Activated CD4-positive, alpha-beta T cell treated with anti-CD3 and anti-CD28 coated beads, Interleukin-2, amount 10 ng/mL, durations not matched to agents 24 days and 14 days (primary cell): Measurements from ENCODE around the gene TEX264. TPM values are rescaled to one million over a fixed set of nuclear protein-coding genes. Genes with fewer than 3 reads are reported as not detected.
A peak's percentile ranks its signal among the peaks of the same experiment; 100 is the strongest.

Source experiments
- DNase-seq: peaks from one replicate; pipeline ENCODE4 v3.0.0; 2022
- H3K27ac Mint-ChIP-seq: one replicate; pipeline ENCODE4 v1.8.0; 2022; ENCODE audit warnings: mild to moderate bottlenecking, mixed read lengths
- H3K27me3 Mint-ChIP-seq: one replicate; pipeline ENCODE4 v1.8.0; 2022; ENCODE audit warnings: mixed read lengths
- H3K36me3 Mint-ChIP-seq: one replicate; pipeline ENCODE4 v1.8.0; 2022; ENCODE audit warnings: low read depth, mild to moderate bottlenecking, mixed read lengths
- H3K4me1 Mint-ChIP-seq: one replicate; pipeline ENCODE4 v1.8.0; 2021; ENCODE audit warnings: mixed read lengths
- H3K4me3 Mint-ChIP-seq: one replicate; pipeline ENCODE4 v1.8.0; 2022; ENCODE audit warnings: mild to moderate bottlenecking, moderate library complexity, mixed read lengths
- H3K9me3 Mint-ChIP-seq: one replicate; pipeline ENCODE4 v1.8.0; 2021; ENCODE audit warnings: mixed read lengths
- intact Hi-C: fragments of 100-400 bp; cut with micrococcal nuclease; formaldehyde crosslinking; loops from one replicate; pipeline ENCODE4 v1.15.1; 2023
- total RNA-seq: library from RNA; stranded (reverse); gene quantifications from 2 replicates; pipeline ENCODE4 v1.2.3, GENCODE V29; 2022

The TEX264 gene
- total RNA-seq, 1 donor from 2014 or later, result 47.0 TPM

- DNase-seq, result no peak
- Mint-ChIP-seq H3K9me3 (no peaks in the 10 kb centered on the region), H3K4me3 (no peak overlapping the region), H3K4me1 (peaks cover 10% of the 10 kb centered on the region), H3K27ac (no peak overlapping the region), H3K27me3 (peaks cover 11% of the 10 kb centered on the region), H3K36me3 (peaks cover 15% of the 10 kb centered on the region)
- intact Hi-C loops, result no loop called here
Observed at GRCh38 chr3:51708216-51708845, 37.3 kb downstream of the TEX264 start.

- no peak overlapping the region for H3K4me3 Mint-ChIP-seq
- peaks cover 11% of the 10 kb centered on the region for H3K27me3 Mint-ChIP-seq
- intact Hi-C loops, result no loop called here
- peaks cover 10% of the 10 kb centered on the region for H3K4me1 Mint-ChIP-seq
- H3K9me3 Mint-ChIP-seq, result no peaks in the 10 kb centered on the region
- DNase-seq, result no peak
- H3K36me3 Mint-ChIP-seq, result peaks cover 14% of the 10 kb centered on the region
- H3K27ac Mint-ChIP-seq, result peak overlapping the region; percentile 25
Observed at GRCh38 chr3:51709004-51709420, 38.0 kb downstream of the TEX264 start.

- peak overlapping the region; percentile 93 for H3K27ac Mint-ChIP-seq
- H3K27me3 Mint-ChIP-seq, result peaks cover 11% of the 10 kb centered on the region
- H3K4me3 Mint-ChIP-seq, result peak overlapping the region; percentile 39
- H3K4me1 Mint-ChIP-seq, result peaks cover 15% of the 10 kb centered on the region
- DNase-seq, result no peak
- intact Hi-C loops, result no loop called here
- H3K9me3 Mint-ChIP-seq, result no peaks in the 10 kb centered on the region
- H3K36me3 Mint-ChIP-seq, result peaks cover 10% of the 10 kb centered on the region
Observed at GRCh38 chr3:51709675-51710074, 38.6 kb downstream of the TEX264 start.

GRCh38 chr3:51710631-51711351, 39.7 kb downstream of the TEX264 start:
- H3K9me3 Mint-ChIP-seq, result no peaks in the 10 kb centered on the region
- DNase-seq, result no peak
- intact Hi-C loops, result no loop called here
- H3K27me3 Mint-ChIP-seq, result peaks cover 11% of the 10 kb centered on the region
- H3K4me3 Mint-ChIP-seq, result no peak overlapping the region
- H3K27ac Mint-ChIP-seq, result no peak overlapping the region
- peaks cover 15% of the 10 kb centered on the region for H3K4me1 Mint-ChIP-seq
- H3K36me3 Mint-ChIP-seq, result peaks cover 8% of the 10 kb centered on the region

- Mint-ChIP-seq H3K4me1 (peaks cover 12% of the 10 kb centered on the region), H3K27me3 (peaks cover 11% of the 10 kb centered on the region), H3K4me3 (no peak overlapping the region), H3K27ac (no peak overlapping the region), H3K36me3 (peaks cover 6% of the 10 kb centered on the region), H3K9me3 (no peaks in the 10 kb centered on the region)
- DNase-seq, result no peak
- intact Hi-C loops, result no loop called here
Observed at GRCh38 chr3:51711352-51712037, 40.4 kb downstream of the TEX264 start.

GRCh38 chr3:51712038-51712420, 41.0 kb downstream of the TEX264 start:
- peaks cover 12% of the 10 kb centered on the region for H3K4me1 Mint-ChIP-seq
- H3K27ac Mint-ChIP-seq, result no peak overlapping the region
- H3K9me3 Mint-ChIP-seq, result no peaks in the 10 kb centered on the region
- DNase-seq, result no peak
- intact Hi-C loops, result no loop called here
- H3K27me3 Mint-ChIP-seq, result peaks cover 11% of the 10 kb centered on the region
- H3K36me3 Mint-ChIP-seq, result peaks cover 6% of the 10 kb centered on the region
- no peak overlapping the region for H3K4me3 Mint-ChIP-seq

- no peak for DNase-seq
- Mint-ChIP-seq H3K4me1 (peaks cover 10% of the 10 kb centered on the region), H3K36me3 (peaks cover 4% of the 10 kb centered on the region), H3K27ac (no peak overlapping the region), H3K27me3 (peaks cover 8% of the 10 kb centered on the region), H3K4me3 (no peak overlapping the region), H3K9me3 (no peaks in the 10 kb centered on the region)
- intact Hi-C loops, result no loop called here
Observed at GRCh38 chr3:51712511-51712931, 41.5 kb downstream of the TEX264 start.

GRCh38 chr3:51712963-51713362, 41.9 kb downstream of the TEX264 start:
- DNase-seq, result no peak
- intact Hi-C loops, result no loop called here
- H3K9me3 Mint-ChIP-seq, result no peaks in the 10 kb centered on the region

GRCh38 chr3:51715231-51715976, 44.4 kb downstream of the TEX264 start:
- no peaks in the 10 kb centered on the region for H3K27me3 Mint-ChIP-seq
- intact Hi-C loops, result no loop called here
- no peaks in the 10 kb centered on the region for H3K9me3 Mint-ChIP-seq
- no peak for DNase-seq
- H3K36me3 Mint-ChIP-seq, result no peaks in the 10 kb centered on the region
- H3K27ac Mint-ChIP-seq, result no peak overlapping the region
- peaks cover 14% of the 10 kb centered on the region for H3K4me1 Mint-ChIP-seq
- no peak overlapping the region for H3K4me3 Mint-ChIP-seq

More at GRCh38 chr3:51712963-51713362, 41.9 kb downstream of the TEX264 start:
- H3K27me3 Mint-ChIP-seq, result peaks cover 3% of the 10 kb centered on the region
- H3K4me1 Mint-ChIP-seq, result peaks cover 8% of the 10 kb centered on the region
- H3K4me3 Mint-ChIP-seq, result no peak overlapping the region
- peaks cover 4% of the 10 kb centered on the region for H3K36me3 Mint-ChIP-seq
- H3K27ac Mint-ChIP-seq, result no peak overlapping the region

- no peak for DNase-seq
- intact Hi-C loops, result no loop called here
- H3K4me3 Mint-ChIP-seq, result no peak overlapping the region
- no peaks in the 10 kb centered on the region for H3K27me3 Mint-ChIP-seq
- no peaks in the 10 kb centered on the region for H3K9me3 Mint-ChIP-seq
- no peak overlapping the region for H3K27ac Mint-ChIP-seq
- peaks cover 19% of the 10 kb centered on the region for H3K4me1 Mint-ChIP-seq
- no peaks in the 10 kb centered on the region for H3K36me3 Mint-ChIP-seq
Observed at GRCh38 chr3:51715977-51716294, 44.9 kb downstream of the TEX264 start.

GRCh38 chr3:51716805-51717204, 45.8 kb downstream of the TEX264 start:
- no peaks in the 10 kb centered on the region for H3K9me3 Mint-ChIP-seq
- intact Hi-C loops, result no loop called here
- no peak overlapping the region for H3K27ac Mint-ChIP-seq
- DNase-seq, result no peak
- H3K4me3 Mint-ChIP-seq, result no peak overlapping the region
- no peaks in the 10 kb centered on the region for H3K36me3 Mint-ChIP-seq
- no peaks in the 10 kb centered on the region for H3K27me3 Mint-ChIP-seq
- H3K4me1 Mint-ChIP-seq, result peaks cover 25% of the 10 kb centered on the region

- intact Hi-C loops, result no loop called here
- peaks cover 28% of the 10 kb centered on the region for H3K4me1 Mint-ChIP-seq
- H3K4me3 Mint-ChIP-seq, result no peak overlapping the region
- H3K9me3 Mint-ChIP-seq, result no peaks in the 10 kb centered on the region
- no peaks in the 10 kb centered on the region for H3K27me3 Mint-ChIP-seq
- DNase-seq, result no peak
- H3K27ac Mint-ChIP-seq, result no peak overlapping the region
- H3K36me3 Mint-ChIP-seq, result no peaks in the 10 kb centered on the region
Observed at GRCh38 chr3:51717446-51717845, 46.4 kb downstream of the TEX264 start.

GRCh38 chr3:51717947-51718346, 46.9 kb downstream of the TEX264 start:
- H3K9me3 Mint-ChIP-seq, result no peaks in the 10 kb centered on the region
- no peak overlapping the region for H3K4me3 Mint-ChIP-seq
- H3K36me3 Mint-ChIP-seq, result no peaks in the 10 kb centered on the region
- intact Hi-C loops, result no loop called here
- no peak for DNase-seq
- H3K4me1 Mint-ChIP-seq, result peaks cover 28% of the 10 kb centered on the region
- no peaks in the 10 kb centered on the region for H3K27me3 Mint-ChIP-seq
- H3K27ac Mint-ChIP-seq, result no peak overlapping the region
